WTC11 (cell line): Measurements from ENCODE around the gene TCF7L1.

Source experiments
- AFF4 ChIP-seq: sonication (generic); formaldehyde crosslinking; IDR thresholded peaks from 2 replicates; pipeline ENCODE4 v1.8.1; 2023; ENCODE audit warnings: mild to moderate bottlenecking, missing genetic modification reagents, borderline replicate concordance
- ATF2 ChIP-seq: sonication (generic); formaldehyde crosslinking; IDR thresholded peaks from 2 replicates; pipeline ENCODE4 v1.8.1; 2022; ENCODE audit warnings: low read depth, missing genetic modification reagents, borderline replicate concordance
- CTCF ChIP-seq: fragments of 200-600 bp; IDR thresholded peaks from 2 replicates; pipeline ENCODE4 v1.8.0; 2022; ENCODE audit warnings: antibody characterized with exemption
- FOXP1 ChIP-seq: sonication (generic); formaldehyde crosslinking; IDR thresholded peaks from 2 replicates; pipeline ENCODE4 v1.8.0; 2022; ENCODE audit warnings: missing genetic modification reagents, mild to moderate bottlenecking, moderate library complexity, borderline replicate concordance
- FOXP4 ChIP-seq: sonication (generic); formaldehyde crosslinking; IDR thresholded peaks from 2 replicates; pipeline ENCODE4 v1.8.0; 2022; ENCODE audit warnings: mild to moderate bottlenecking, missing genetic modification reagents
- IRF2 ChIP-seq: sonication (generic); formaldehyde crosslinking; IDR thresholded peaks from 2 replicates; pipeline ENCODE4 v1.8.0; 2022; ENCODE audit warnings: low read depth, missing genetic modification reagents, borderline replicate concordance
- JAZF1 ChIP-seq: fragments of 250-450 bp; sonication (Bioruptor Pico); IDR thresholded peaks from 2 replicates; pipeline ENCODE4 v1.9.0; 2021; ENCODE audit warnings: moderate library complexity, mild to moderate bottlenecking, inconsistent platforms
- JUN ChIP-seq: sonication (generic); formaldehyde crosslinking; IDR thresholded peaks from 2 replicates; pipeline ENCODE4 v1.8.0; 2023; ENCODE audit warnings: mild to moderate bottlenecking, missing genetic modification reagents
- MYBL2 ChIP-seq: sonication (generic); formaldehyde crosslinking; IDR thresholded peaks from 2 replicates; pipeline ENCODE4 v1.8.1; 2023; ENCODE audit warnings: mild to moderate bottlenecking, moderate library complexity, missing genetic modification reagents
- NFYB ChIP-seq: sonication (generic); formaldehyde crosslinking; conservative IDR thresholded peaks from 2 replicates; pipeline ENCODE4 v1.8.0; 2022; ENCODE audit warnings: low read depth, missing genetic modification reagents
- USF1 ChIP-seq: sonication (generic); formaldehyde crosslinking; IDR thresholded peaks from 2 replicates; pipeline ENCODE4 v1.8.0; 2022; ENCODE audit warnings: mild to moderate bottlenecking, missing genetic modification reagents
- USF2 ChIP-seq: sonication (generic); formaldehyde crosslinking; IDR thresholded peaks from 2 replicates; pipeline ENCODE4 v1.8.1; 2023; ENCODE audit warnings: mild to moderate bottlenecking, missing genetic modification reagents, moderate library complexity
- ZNF232 ChIP-seq: sonication (generic); formaldehyde crosslinking; IDR thresholded peaks from 2 replicates; pipeline ENCODE4 v1.8.0; 2022; ENCODE audit warnings: mild to moderate bottlenecking, missing genetic modification reagents
- ZSCAN18 ChIP-seq: fragments of 250-450 bp; sonication (Bioruptor Pico); IDR thresholded peaks from 2 replicates; pipeline ENCODE4 v2.1.2; 2022; ENCODE audit warnings: mild to moderate bottlenecking, moderate library complexity

- no peak for TF ChIP-seq NFYB (CRISPR knock-in tag)
- no peak for TF ChIP-seq CTCF
- TF ChIP-seq USF2 (CRISPR knock-in tag) = no peak
- TF ChIP-seq ZSCAN18 (CRISPR knock-in tag) = no peak
- TF ChIP-seq USF1 (CRISPR knock-in tag) = no peak
- no peak for TF ChIP-seq FOXP1 (CRISPR knock-in tag)
- no peak for TF ChIP-seq ZNF232 (CRISPR knock-in tag)
- no peak for TF ChIP-seq MYBL2 (CRISPR knock-in tag)
- TF ChIP-seq AFF4 (CRISPR knock-in tag) = no peak
- TF ChIP-seq FOXP4 (CRISPR knock-in tag) = no peak
- no peak for TF ChIP-seq JAZF1
- TF ChIP-seq JUN = no peak
- no peak for TF ChIP-seq ATF2
- TF ChIP-seq IRF2 (CRISPR knock-in tag) = no peak
Observed at GRCh38 chr2:85265304-85265703, 132.1 kb downstream of the TCF7L1 start.
